Chondrocyte (in vitro differentiated cells): ENCODE data around the gene NCBP2. TPM values are rescaled to one million over a fixed set of nuclear protein-coding genes. Genes with fewer than 3 reads are reported as not detected.
"Not testable (repeated sequence)": the region's sequence is repeated elsewhere in the genome, so short reads cannot be mapped to it uniquely, and the experiment has no call there.

Source experiments
- DNase-seq: peaks from one replicate; pipeline ENCODE4 v3.0.0; 2021; ENCODE audit warnings: mixed read lengths, low spot score
- H3K27ac Mint-ChIP-seq: one replicate; pipeline ENCODE4 v1.8.0; 2021; ENCODE audit warnings: mild to moderate bottlenecking, moderate library complexity, mixed read lengths; ENCODE audit not compliant: unreplicated experiment
- H3K27me3 Mint-ChIP-seq: 2 replicates; pipeline ENCODE4 v1.8.0; 2021; ENCODE audit warnings: low read depth, mixed read lengths
- H3K36me3 Mint-ChIP-seq: 2 replicates; pipeline ENCODE4 v1.8.0; 2021; ENCODE audit warnings: low read depth, mixed read lengths
- H3K4me1 Mint-ChIP-seq: 2 replicates; pipeline ENCODE4 v1.8.0; 2021; ENCODE audit warnings: low read depth, mild to moderate bottlenecking, mixed read lengths
- H3K4me3 Mint-ChIP-seq: one replicate; pipeline ENCODE4 v1.8.0; 2021; ENCODE audit warnings: mild to moderate bottlenecking, moderate library complexity, mixed read lengths; ENCODE audit not compliant: unreplicated experiment
- H3K9me3 Mint-ChIP-seq: 2 replicates; pipeline ENCODE4 v1.8.0; 2021; ENCODE audit warnings: low read depth, mixed read lengths
- CTCF ChIP-seq: fragments of 200-600 bp; sonication (generic); IDR thresholded peaks from 2 replicates; pipeline ENCODE4 v1.5.0; 2021; ENCODE audit warnings: antibody characterized with exemption, mild to moderate bottlenecking, moderate library complexity
- total RNA-seq: library from RNA; stranded (reverse); gene quantifications from 3 replicates; pipeline ENCODE4 v1.2.1, GENCODE V29; 2021

NCBP2 gene
- total RNA-seq, 1 donor from 2014 or later, result 61.5 TPM

DNA sequence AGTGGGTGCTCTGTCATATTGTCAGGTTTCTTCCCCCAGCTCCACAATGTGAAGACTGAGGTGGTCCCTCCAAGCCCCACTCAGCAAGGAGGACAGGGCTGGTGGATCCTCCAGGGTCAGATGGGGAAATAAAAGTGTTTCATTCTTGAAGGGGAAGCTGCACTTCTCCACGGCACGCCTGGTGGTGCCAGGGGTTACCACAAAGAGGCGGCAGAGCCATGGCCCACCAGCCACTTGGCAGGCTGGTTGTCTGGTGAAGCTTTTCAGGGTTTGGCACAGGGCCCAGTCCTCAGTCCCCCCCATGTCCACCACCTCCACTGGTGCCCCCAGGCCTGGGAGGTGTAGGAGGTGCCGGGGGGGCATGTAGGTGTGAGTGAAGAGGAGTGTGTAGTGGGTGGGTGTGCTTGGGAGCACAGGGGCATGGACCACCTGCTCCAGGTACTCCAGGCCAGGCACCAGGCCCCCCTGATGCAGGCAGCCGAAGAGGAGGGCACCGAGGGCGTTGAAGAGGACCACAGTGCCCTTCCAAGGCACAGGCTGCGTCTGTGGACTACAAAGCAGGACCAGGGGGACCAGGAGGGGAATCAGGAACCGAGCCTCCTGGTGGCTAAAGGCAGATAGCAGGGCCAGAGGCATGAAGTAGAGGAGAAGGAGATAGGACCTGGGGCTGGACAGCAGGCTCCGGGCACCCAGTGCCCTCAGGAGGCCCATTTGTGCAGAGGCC, 5.0 kb upstream of the NCBP2 start:
- DNase-seq, result no peak
- H3K27ac Mint-ChIP-seq, result no peak overlapping the region
- peaks cover 20% of the 10 kb centered on the region for H3K4me1 Mint-ChIP-seq
- TF ChIP-seq CTCF, result peak; percentile 19
- no peaks in the 10 kb centered on the region for H3K27me3 Mint-ChIP-seq
- H3K36me3 Mint-ChIP-seq, result peaks cover 4% of the 10 kb centered on the region
- H3K9me3 Mint-ChIP-seq, result no peaks in the 10 kb centered on the region
- H3K4me3 Mint-ChIP-seq, result no peak overlapping the region

GRCh38 chr3:196944037-196944790, 1.9 kb upstream of the NCBP2 start:
- DNase-seq, H3K9me3 Mint-ChIP-seq, H3K27me3 Mint-ChIP-seq, H3K36me3 Mint-ChIP-seq: not testable (repeated sequence)
- Mint-ChIP-seq H3K4me1 (peaks cover 42% of the 10 kb centered on the region), H3K4me3 (peak overlapping the region; percentile 99), H3K27ac (peak overlapping the region; percentile 98)

DNA sequence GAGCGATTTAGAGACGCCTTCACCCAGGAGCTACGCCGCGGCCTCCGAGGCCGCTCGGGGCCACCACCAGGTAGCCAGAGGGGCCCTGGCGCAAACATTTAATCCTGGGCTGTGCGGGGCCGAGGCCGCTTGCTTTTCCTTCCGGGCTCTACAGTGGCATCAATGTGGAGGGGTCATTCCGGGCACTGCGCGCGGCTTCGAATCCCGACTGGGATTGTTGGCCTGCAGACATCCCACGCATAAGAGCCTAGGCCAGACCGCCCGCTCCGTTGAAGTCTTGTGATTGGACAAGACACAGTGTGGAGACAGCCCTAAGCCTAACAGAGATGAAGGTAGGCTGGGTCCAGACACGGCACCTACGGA, 568 bp upstream of the NCBP2 start:
- peak overlapping the region; percentile 98 for H3K27ac Mint-ChIP-seq
- peaks cover 7% of the 10 kb centered on the region for H3K36me3 Mint-ChIP-seq
- H3K4me1 Mint-ChIP-seq, result peaks cover 46% of the 10 kb centered on the region
- no peak for DNase-seq
- H3K4me3 Mint-ChIP-seq, result peak overlapping the region; percentile 99
- H3K27me3 Mint-ChIP-seq, result no peaks in the 10 kb centered on the region
- H3K9me3 Mint-ChIP-seq, result no peaks in the 10 kb centered on the region
- TF ChIP-seq CTCF, result no peak

DNA sequence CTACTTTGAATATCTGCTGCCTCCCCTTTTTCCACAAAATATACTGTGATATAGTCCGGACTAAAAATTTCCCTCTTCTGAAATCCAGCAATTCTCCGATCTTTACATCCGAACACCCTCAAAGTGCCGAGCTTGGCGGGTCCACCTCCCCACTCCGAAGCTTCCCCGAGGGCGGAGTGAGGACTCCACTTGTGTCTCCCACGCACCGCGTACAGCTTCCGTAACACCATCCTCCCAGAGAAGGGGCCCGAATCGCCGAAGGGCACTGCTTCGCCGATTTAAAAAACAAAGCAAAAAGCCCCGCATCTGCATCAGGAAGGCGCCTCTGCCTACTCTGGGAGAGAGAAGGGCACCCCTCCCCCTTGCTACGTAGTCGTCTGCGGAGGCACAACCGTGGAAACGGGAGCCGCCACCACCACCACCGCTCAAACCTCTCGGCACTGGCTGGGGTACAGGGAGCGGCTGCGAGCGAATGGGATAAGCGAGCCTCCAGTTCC, 551 bp downstream of the NCBP2 start:
- H3K4me1 Mint-ChIP-seq, result peaks cover 46% of the 10 kb centered on the region
- no peak for TF ChIP-seq CTCF

DNA sequence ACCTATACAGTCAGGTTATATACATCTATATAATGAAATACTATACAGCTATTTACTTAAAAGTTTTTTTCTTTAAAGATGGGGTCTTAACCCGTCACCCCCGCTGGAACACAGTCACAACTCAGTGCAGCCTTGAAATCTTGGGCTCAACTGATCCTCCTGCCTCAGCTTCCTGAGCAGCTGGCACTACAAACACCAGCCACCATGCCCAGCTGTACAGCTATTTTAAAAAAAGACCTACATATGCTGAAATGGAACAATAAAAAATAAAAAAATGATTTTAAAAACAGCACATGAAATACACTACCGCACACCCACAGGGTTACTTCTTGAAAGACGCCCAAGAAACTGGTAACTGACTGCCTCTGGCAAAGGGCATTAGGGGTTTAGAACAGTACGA, 3.8 kb downstream of the NCBP2 start:
- Mint-ChIP-seq H3K27me3 (no peaks in the 10 kb centered on the region), H3K27ac (no peak overlapping the region), H3K4me3 (no peak overlapping the region), H3K36me3 (peaks cover 30% of the 10 kb centered on the region), H3K9me3 (no peaks in the 10 kb centered on the region), H3K4me1 (peaks cover 33% of the 10 kb centered on the region)
- DNase-seq, result no peak
- TF ChIP-seq CTCF, result no peak

More for the DNA sequence above, 551 bp downstream of the NCBP2 start:
- H3K9me3 Mint-ChIP-seq, result no peaks in the 10 kb centered on the region
- H3K36me3 Mint-ChIP-seq, result peaks cover 16% of the 10 kb centered on the region
- H3K4me3 Mint-ChIP-seq, result peak overlapping the region; percentile 99
- H3K27me3 Mint-ChIP-seq, result no peaks in the 10 kb centered on the region
- no peak for DNase-seq
- H3K27ac Mint-ChIP-seq, result peak overlapping the region; percentile 98
